GM12891 (cell line): ENCODE data around the gene PKLR.

ENCODE experiments used
- POLR2A ChIP-seq: IDR thresholded peaks from 2 replicates; pipeline ENCODE4 v1.6.1; 2011; ENCODE audit warnings: low read depth, low read length, control low read depth
- POLR2AphosphoS5 ChIP-seq: IDR thresholded peaks from 2 replicates; pipeline ENCODE4 v1.6.1; 2011; ENCODE audit warnings: low read depth, low read length, control low read depth
- SPI1 ChIP-seq: IDR thresholded peaks from 2 replicates; pipeline ENCODE4 v1.6.1; 2011; ENCODE audit warnings: low read depth, low read length, control low read depth
- TAF1 ChIP-seq: IDR thresholded peaks from 2 replicates; pipeline ENCODE4 v1.6.1; 2011; ENCODE audit warnings: low read depth, low read length, control low read depth

GRCh38 chr1:155321639-155322503, 20.6 kb upstream of the PKLR start:
- TF ChIP-seq TAF1 (no peak), POLR2A (no peak), SPI1 (no peak), POLR2AphosphoS5 (no peak)
